GM23248 (cell line): ENCODE measurements around the gene GP2. TPM values are rescaled to one million over a fixed set of nuclear protein-coding genes. Genes with fewer than 3 reads are reported as not detected.

Experiments
- DNase-seq: peaks from one replicate; pipeline ENCODE4 v3.0.0-alpha.2; 2015
- H2AFZ ChIP-seq: fragments of 200-600 bp; sonication (generic); 2 replicates; pipeline ENCODE4 v1.6.1; 2016; ENCODE audit warnings: antibody characterized with exemption
- H3F3A ChIP-seq: fragments of 200-600 bp; sonication (generic); 2 replicates; pipeline ENCODE4 v1.6.1; 2016; ENCODE audit warnings: mild to moderate bottlenecking, antibody characterized with exemption, mixed run types; ENCODE audit not compliant: insufficient read depth
- H3K27ac ChIP-seq: fragments of 200-600 bp; sonication (generic); 2 replicates; pipeline ENCODE4 v1.5.1; 2016; ENCODE audit warnings: mild to moderate bottlenecking
- H3K27me3 ChIP-seq: fragments of 200-600 bp; sonication (generic); replicated peaks from 2 replicates; pipeline ENCODE4 v1.6.1; 2016; ENCODE audit warnings: mild to moderate bottlenecking; ENCODE audit not compliant: insufficient read depth
- H3K36me3 ChIP-seq: fragments of 200-600 bp; sonication (generic); 2 replicates; pipeline ENCODE4 v1.6.1; 2016; ENCODE audit warnings: low read depth, mild to moderate bottlenecking
- H3K4me1 ChIP-seq: fragments of 200-600 bp; sonication (generic); 2 replicates; pipeline ENCODE4 v1.6.1; 2016; ENCODE audit warnings: mild to moderate bottlenecking; ENCODE audit not compliant: insufficient read depth
- H3K4me2 ChIP-seq: fragments of 200-600 bp; sonication (generic); one replicate; pipeline ENCODE4 v1.6.1; 2016; ENCODE audit warnings: mild to moderate bottlenecking; ENCODE audit not compliant: unreplicated experiment
- H3K4me3 ChIP-seq: fragments of 200-600 bp; sonication (generic); 2 replicates; pipeline ENCODE4 v1.5.1; 2016; ENCODE audit warnings: mild to moderate bottlenecking
- H3K79me2 ChIP-seq: fragments of 200-600 bp; sonication (generic); 2 replicates; pipeline ENCODE4 v1.6.1; 2016; ENCODE audit warnings: mild to moderate bottlenecking; ENCODE audit not compliant: insufficient read depth
- H3K9ac ChIP-seq: fragments of 200-600 bp; sonication (generic); 2 replicates; pipeline ENCODE4 v1.6.1; 2016; ENCODE audit warnings: mild to moderate bottlenecking
- H3K9me2 ChIP-seq: fragments of 200-600 bp; sonication (generic); 2 replicates; pipeline ENCODE4 v1.6.1; 2016; ENCODE audit warnings: mixed run types, mild to moderate bottlenecking, moderate library complexity; ENCODE audit not compliant: insufficient read depth
- H3K9me3 ChIP-seq: fragments of 200-600 bp; sonication (generic); one replicate; pipeline ENCODE4 v1.6.1; 2017; ENCODE audit warnings: low read depth
- H4K20me1 ChIP-seq: fragments of 200-600 bp; sonication (generic); 2 replicates; pipeline ENCODE4 v1.6.0; 2016; ENCODE audit not compliant: insufficient read depth
- EZH2 ChIP-seq: fragments of 200-600 bp; sonication (generic); IDR thresholded peaks from 2 replicates; pipeline ENCODE4 v1.6.1; 2018; ENCODE audit warnings: antibody characterized with exemption, mild to moderate bottlenecking; ENCODE audit not compliant: insufficient read depth, poor library complexity, severe bottlenecking
- EZH2phosphoT487 ChIP-seq: fragments of 200-600 bp; sonication (generic); IDR thresholded peaks from 2 replicates; pipeline ENCODE4 v1.6.1; 2018; ENCODE audit warnings: antibody characterized with exemption, moderate library complexity, mild to moderate bottlenecking, low read depth; ENCODE audit not compliant: insufficient read depth
- WGBS, 2 experiments: methylation state at CpG; one replicate each; pipeline ENCODE4 v1.1.6; 2015 to 2017; ENCODE audit warnings: low lambda C conversion rate in 2 of 2, low coverage in 1 of 2; ENCODE audit errors: missing lambda C conversion rate in 2 of 2; 5-methylcytosine and 5-hydroxymethylcytosine counted together
- in situ Hi-C: fragments of 300-500 bp; cut with MboI; formaldehyde crosslinking; loops from 2 replicates; pipeline ENCODE4 v1.15.0; 2020
- polyA plus RNA-seq: library from polyadenylated mRNA; unstranded; fragments of >200 nt; fragmentation: Nextera tagmentation; extraction: Ambion mirVana; gene quantifications from 2 replicates; pipeline ENCODE4 v1.2.1, GENCODE V29; 2016
- total RNA-seq: library from RNA; depleted of rRNA; stranded (reverse); fragments of >200 nt; shearing (Covaris generic); gene quantifications from 2 replicates; pipeline ENCODE4 v1.2.3, GENCODE V29; 2014

Gene GP2
- total and polyA plus RNA-seq, 2 experiments from 2014 or later, result not detected

DNA sequence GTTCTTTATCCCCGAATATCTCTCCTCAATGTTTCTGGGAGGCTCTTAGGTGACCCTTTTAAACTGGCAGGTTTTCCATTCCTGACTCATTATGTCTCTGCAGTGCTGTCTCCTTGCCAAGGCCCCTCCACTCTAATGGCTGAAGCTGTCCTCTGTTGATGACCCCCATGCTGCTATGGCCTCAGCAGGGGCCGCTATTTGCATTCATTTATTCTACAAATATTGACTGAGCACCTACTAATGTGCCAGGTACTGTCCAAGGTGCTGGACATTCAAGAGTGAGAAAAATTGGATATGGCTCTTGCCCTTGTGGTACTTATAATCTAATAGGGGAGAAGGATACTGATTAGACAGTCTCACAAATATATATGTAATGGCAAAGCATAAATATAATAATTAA, 55.4 kb downstream of the GP2 start:
- DNase-seq, result no peak
- H3K9me2 ChIP-seq, result no peaks in the 10 kb centered on the region
- H3K27ac ChIP-seq, result no peak overlapping the region
- H3K9me3 ChIP-seq, result no peaks in the 10 kb centered on the region
- no peak overlapping the region for H2AFZ ChIP-seq
- H3K4me3 ChIP-seq, result no peak overlapping the region
- no peak overlapping the region for H3K4me2 ChIP-seq
- no peaks in the 10 kb centered on the region for H3K79me2 ChIP-seq
- in situ Hi-C loops, result no loop called here
- TF ChIP-seq EZH2phosphoT487 (no peak), EZH2 (no peak)
- H3K27me3 ChIP-seq, result no peaks in the 10 kb centered on the region
- no peak overlapping the region for H3K9ac ChIP-seq
- H3K36me3 ChIP-seq, result no peaks in the 10 kb centered on the region
- H3F3A ChIP-seq, result no peaks in the 10 kb centered on the region
- H3K4me1 ChIP-seq, result no peaks in the 10 kb centered on the region
- no peaks in the 10 kb centered on the region for H4K20me1 ChIP-seq
- WGBS, 2 experiments, result 2 to 27% methylated on average over 2 of the region's 2 CpGs

DNA sequence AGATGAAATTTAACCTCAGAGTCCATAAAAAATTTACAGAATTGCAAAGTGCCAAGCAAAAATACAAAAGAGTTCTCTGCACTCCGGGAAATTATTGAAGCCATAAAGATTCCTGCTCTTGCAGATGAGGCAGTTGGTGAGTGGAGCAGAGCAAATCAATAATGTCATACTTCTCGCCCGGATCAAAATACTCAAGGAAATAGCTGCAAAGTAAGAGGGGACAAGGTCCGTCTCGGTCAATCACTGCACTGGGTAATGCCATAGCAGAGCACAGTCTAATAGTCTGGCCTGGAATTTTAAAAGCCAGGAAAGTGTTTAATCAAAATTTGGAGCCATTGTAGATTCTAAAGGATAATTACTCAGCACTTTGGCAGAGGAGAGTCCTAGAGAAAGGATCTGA, 58.9 kb downstream of the GP2 start:
- no peak for DNase-seq
- Histone ChIP-seq H3K27me3 (no peaks in the 10 kb centered on the region), H3K27ac (no peak overlapping the region), H3K4me3 (no peak overlapping the region), H3K79me2 (no peaks in the 10 kb centered on the region), H2AFZ (no peak overlapping the region), H3K9me2 (no peaks in the 10 kb centered on the region), H3K36me3 (no peaks in the 10 kb centered on the region), H4K20me1 (no peaks in the 10 kb centered on the region), H3F3A (no peaks in the 10 kb centered on the region), H3K9ac (no peak overlapping the region), H3K4me2 (no peak overlapping the region), H3K4me1 (no peaks in the 10 kb centered on the region), H3K9me3 (no peaks in the 10 kb centered on the region)
- 17 to 18% methylated on average over 5 of the region's 5 CpGs for WGBS, 2 experiments
- in situ Hi-C loops, result no loop called here
- TF ChIP-seq EZH2 (no peak), EZH2phosphoT487 (no peak)

DNA sequence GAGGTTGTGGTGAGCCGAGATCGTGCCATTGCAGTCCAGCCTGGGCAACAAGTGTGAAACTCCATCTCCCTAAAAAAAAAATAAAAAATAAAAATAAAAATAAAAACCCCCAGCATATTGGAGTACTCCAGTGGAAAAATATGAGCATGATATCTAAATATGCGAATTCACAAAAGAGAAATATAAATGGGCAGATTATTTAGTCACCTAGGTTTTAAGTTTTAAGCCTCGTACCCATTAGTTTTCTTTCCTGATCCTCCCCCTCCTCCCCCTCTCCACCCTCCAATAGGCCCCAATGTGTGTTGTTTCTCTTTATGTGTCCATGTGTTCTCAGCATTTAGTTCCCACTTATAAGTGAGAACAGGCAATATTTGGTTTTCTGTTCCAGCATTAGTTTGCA, 62.3 kb downstream of the GP2 start:
- Histone ChIP-seq H3K4me1 (no peaks in the 10 kb centered on the region), H3K79me2 (no peaks in the 10 kb centered on the region), H4K20me1 (no peaks in the 10 kb centered on the region), H3K9me2 (no peaks in the 10 kb centered on the region), H3K36me3 (no peaks in the 10 kb centered on the region), H2AFZ (no peak overlapping the region), H3K4me3 (no peak overlapping the region), H3K9ac (no peak overlapping the region), H3F3A (no peaks in the 10 kb centered on the region), H3K27ac (no peak overlapping the region), H3K4me2 (no peak overlapping the region), H3K27me3 (no peaks in the 10 kb centered on the region), H3K9me3 (no peaks in the 10 kb centered on the region)
- no peak for DNase-seq
- TF ChIP-seq EZH2phosphoT487 (no peak), EZH2 (no peak)
- in situ Hi-C loops, result no loop called here
- WGBS, 2 experiments, result 41 to 49% methylated on average over 4 of the region's 4 CpGs

DNA sequence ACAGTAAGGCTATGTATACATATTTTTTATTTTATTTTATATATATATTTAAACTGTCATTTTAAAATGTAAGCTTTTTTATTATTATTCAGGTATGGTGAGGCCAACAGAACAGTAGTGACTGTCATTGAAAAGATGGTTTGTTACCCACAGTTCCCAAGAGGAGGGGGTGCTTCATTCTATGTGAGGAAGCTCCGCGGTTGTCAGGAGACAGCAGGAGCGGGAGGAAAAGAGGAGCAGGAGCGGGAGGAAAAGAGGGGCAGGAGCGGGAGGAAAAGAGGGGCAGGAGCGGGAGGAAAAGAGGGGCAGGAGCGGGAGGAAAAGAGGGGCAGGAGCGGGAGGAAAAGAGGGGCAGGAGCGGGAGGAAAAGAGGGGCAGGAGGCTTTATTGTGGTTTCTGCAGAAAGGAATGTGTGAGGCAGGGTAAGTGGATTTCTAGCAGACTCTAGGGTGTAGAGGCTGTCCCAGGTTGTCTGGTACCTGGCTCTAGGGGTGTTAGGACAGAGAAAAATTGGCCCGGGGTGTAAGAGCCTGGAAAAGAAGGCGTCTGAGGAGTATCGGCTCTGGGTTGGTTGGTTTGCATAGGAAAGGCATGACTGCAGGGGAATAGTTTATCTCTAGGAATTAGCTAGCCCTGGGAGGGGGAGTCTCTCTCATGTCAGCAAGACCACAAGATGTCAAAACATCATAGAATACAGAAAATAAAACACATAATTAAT, 64.0 kb downstream of the GP2 start:
- Histone ChIP-seq H3K9me2 (no peaks in the 10 kb centered on the region), H3K9me3 (no peaks in the 10 kb centered on the region), H3K79me2 (no peaks in the 10 kb centered on the region), H3K27me3 (no peaks in the 10 kb centered on the region), H3F3A (no peaks in the 10 kb centered on the region), H3K4me1 (no peaks in the 10 kb centered on the region), H3K27ac (no peak overlapping the region), H4K20me1 (no peaks in the 10 kb centered on the region), H3K4me3 (no peak overlapping the region), H3K9ac (no peak overlapping the region), H2AFZ (no peak overlapping the region), H3K36me3 (no peaks in the 10 kb centered on the region), H3K4me2 (no peak overlapping the region)
- 57 to 59% methylated on average over 8 to 12 of the region's 12 CpGs for WGBS, 2 experiments
- TF ChIP-seq EZH2 (no peak), EZH2phosphoT487 (no peak)
- DNase-seq, result no peak
- in situ Hi-C loops, result no loop called here
